Transverse colon (tissue), 4 donors: ENCODE results near the gene TSPAN3. TPM values are rescaled to one million over a fixed set of nuclear protein-coding genes. Genes with fewer than 3 reads are reported as not detected.

Source experiments
- DNase-seq: peaks from one replicate; pipeline ENCODE4 v3.0.0-alpha.2; 2019
- H3K27ac ChIP-seq, 4 donors: fragments of 200-600 bp; sonication (generic); 2 replicates each; pipeline ENCODE4 v1.5.1; 2016 to 2018; ENCODE audit warnings: inconsistent platforms in 4 of 4
- H3K27me3 ChIP-seq: fragments of 200-600 bp; sonication (generic); 2 replicates; pipeline ENCODE4 v1.5.1; 2017; ENCODE audit warnings: inconsistent platforms
- H3K36me3 ChIP-seq, 4 donors: fragments of 200-600 bp; sonication (generic); 2 replicates each; pipeline ENCODE4 v1.5.1; 2017 to 2019; ENCODE audit warnings: inconsistent platforms in 4 of 4
- H3K4me1 ChIP-seq, 4 donors: fragments of 200-600 bp; sonication (generic); 2 replicates each; pipeline ENCODE4 v1.5.1; 2017 to 2020; ENCODE audit warnings: inconsistent platforms in 4 of 4
- H3K4me3 ChIP-seq, 4 donors: fragments of 200-600 bp; sonication (generic); 1 replicate in 1 of 4; 2 replicates in 3 of 4; pipeline versions ENCODE4 v1.5.1 to v1.6.1; 2017 to 2019; ENCODE audit warnings: inconsistent platforms in 4 of 4
- H3K9me3 ChIP-seq, 2 donors: fragments of 200-600 bp; sonication (generic); 2 replicates each; pipeline ENCODE4 v1.5.1; 2017 to 2019; ENCODE audit warnings: inconsistent platforms in 2 of 2
- CTCF ChIP-seq, 5 experiments: fragments of 200-600 bp in 3 of 5; fragments of 450-650 bp in 2 of 5; sonication (generic) in 3 of 5; IDR thresholded peaks; 1 replicate in 2 of 5; 2 replicates in 3 of 5; pipeline ENCODE4 v1.5.1; 2016 to 2017; ENCODE audit warnings: antibody characterized with exemption in 5 of 5, inconsistent platforms in 3 of 5, mild to moderate bottlenecking in 2 of 5, moderate library complexity in 1 of 5
- EP300 ChIP-seq: sonication (generic); formaldehyde crosslinking; IDR thresholded peaks from one replicate; pipeline ENCODE4 v1.6.1; 2017; ENCODE audit warnings: antibody characterized with exemption, low read depth
- POLR2A ChIP-seq: fragments of 450-650 bp; IDR thresholded peaks from one replicate; pipeline ENCODE4 v1.6.1; 2016; ENCODE audit warnings: antibody characterized with exemption, mild to moderate bottlenecking, moderate library complexity
- POLR2AphosphoS5 ChIP-seq, 3 donors: sonication (generic); formaldehyde crosslinking; IDR thresholded peaks; one replicate each; pipeline ENCODE4 v1.6.1; 2016; ENCODE audit warnings: antibody characterized with exemption in 3 of 3
- WGBS, 2 donors: methylation state at CpG; one replicate each; pipeline ENCODE4 v1.1.5; 2018; ENCODE audit warnings: low coverage in 1 of 2; 5-methylcytosine and 5-hydroxymethylcytosine counted together
- in situ Hi-C, 4 donors: fragments of 200-750 bp; cut with MboI; loops; one replicate each; pipeline versions ENCODE4 v1.15.0 to v1.15.1; 2017; ENCODE audit warnings: low sequenced_read_pairs in 3 of 4, low pct_ligation_motif_present in 1 of 4, low pct_unique_long_range_greater_than_20kb in 1 of 4
- intact Hi-C: fragments of 100-400 bp; cut with DNase I; formaldehyde crosslinking; loops from one replicate; pipeline ENCODE4 v1.15.1; 2023; ENCODE audit warnings: low total_unique reads
- total RNA-seq, 4 donors: library from RNA; depleted of rRNA; stranded (reverse); fragments of >200 nt; gene quantifications; one replicate each; pipeline ENCODE4 v1.1.0, GENCODE V29; 2016

The TSPAN3 gene
- total RNA-seq, 4 donors from 2014 or later: 365 to 1,069 (median 676) TPM

- Histone ChIP-seq H3K4me3 (no peak overlapping the region), H3K4me1 (peaks cover 0 to 11% (median 5%) of the 10 kb centered on the region in 4 donors), H3K27me3 (no peaks in the 10 kb centered on the region), H3K9me3 (no peaks in the 10 kb centered on the region), H3K36me3 (no peaks in the 10 kb centered on the region), H3K27ac (no peak overlapping the region)
- no peak for DNase-seq
- intact Hi-C loops (no loop called here), in situ Hi-C loops (no loop called here)
- TF ChIP-seq EP300 (no peak), POLR2AphosphoS5 (IDR thresholded peaks at IDR 0.05) (no peak), CTCF (IDR thresholded peaks at IDR 0.05) (no peak), POLR2A (no peak)
- 88% methylated on average over 2 of the region's 2 CpGs; no CpG with 5 or more reads in 1 of the 2 donors for WGBS, 2 donors
Observed at GRCh38 chr15:76999996-77000395, 70.9 kb downstream of the TSPAN3 start.

GRCh38 chr15:76998663-76999285, 72.1 kb downstream of the TSPAN3 start:
- WGBS, 2 donors: 79 to 90% methylated on average over 3 to 8 of the region's 8 CpGs
- Histone ChIP-seq H3K27me3 (no peaks in the 10 kb centered on the region), H3K9me3 (no peaks in the 10 kb centered on the region), H3K4me1 (peaks cover 0 to 17% (median 8%) of the 10 kb centered on the region in 4 donors), H3K36me3 (no peaks in the 10 kb centered on the region), H3K27ac (peak overlapping the region in 1 of 4 donors; percentile 8), H3K4me3 (no peak overlapping the region)
- no peak for DNase-seq
- TF ChIP-seq CTCF (IDR thresholded peaks at IDR 0.05) (no peak), POLR2A (no peak), POLR2AphosphoS5 (IDR thresholded peaks at IDR 0.05) (no peak), EP300 (no peak)
- intact Hi-C loops (no loop called here), in situ Hi-C loops (no loop called here)

- intact Hi-C loops (no loop called here), in situ Hi-C loops (no loop called here)
- H3K27me3 ChIP-seq: no peaks in the 10 kb centered on the region
- H3K36me3 ChIP-seq: no peaks in the 10 kb centered on the region
- WGBS, 2 donors: 76 to 95% methylated on average over 4 to 13 of the region's 14 CpGs
- peak overlapping the region; percentile 62 to 77 (median 66) for H3K27ac ChIP-seq
- no peak for DNase-seq
- TF ChIP-seq POLR2A (no peak), POLR2AphosphoS5 (IDR thresholded peaks at IDR 0.05) (no peak), CTCF (IDR thresholded peaks at IDR 0.05) (no peak), EP300 (no peak)
- H3K9me3 ChIP-seq: no peaks in the 10 kb centered on the region
- H3K4me3 ChIP-seq: peak overlapping the region in 3 of 4 donors; percentile 4 to 39 (median 29)
- H3K4me1 ChIP-seq: peaks cover 0 to 17% (median 8%) of the 10 kb centered on the region in 4 donors
Observed at GRCh38 chr15:76996526-76997401, 74.1 kb downstream of the TSPAN3 start.

- 72% methylated on average over 9 of the region's 9 CpGs; no CpG with 5 or more reads in 1 of the 2 donors for WGBS, 2 donors
- H3K27ac ChIP-seq: peak overlapping the region; percentile 62 to 77 (median 66)
- H3K9me3 ChIP-seq: no peaks in the 10 kb centered on the region
- no peak for TF ChIP-seq POLR2AphosphoS5 (IDR thresholded peaks at IDR 0.05)
- TF ChIP-seq EP300: no peak
- TF ChIP-seq CTCF (IDR thresholded peaks at IDR 0.05): no peak
- no peak for TF ChIP-seq POLR2A
- intact Hi-C loops: no loop called here
- in situ Hi-C loops: no loop called here
- H3K4me1 ChIP-seq: peaks cover 0 to 17% (median 8%) of the 10 kb centered on the region in 4 donors
- no peaks in the 10 kb centered on the region for H3K27me3 ChIP-seq
- DNase-seq: no peak
- peak overlapping the region in 3 of 4 donors; percentile 4 to 39 (median 29) for H3K4me3 ChIP-seq
- H3K36me3 ChIP-seq: no peaks in the 10 kb centered on the region
Observed at GRCh38 chr15:76996076-76996525, 74.8 kb downstream of the TSPAN3 start.
